AG09319 (cell line): ENCODE results near the gene ETNK1.

Experiments used
- DNase-seq: peaks from one replicate; pipeline ENCODE4 v3.0.0-alpha.2; 2010; ENCODE audit warnings: low read depth; ENCODE audit errors: extremely low read depth
- TF ChIP-seq, protein P1 (sequence below): IDR thresholded peaks from 2 replicates; pipeline ENCODE4 v1.5.1; 2011; ENCODE audit warnings: low read depth, mild to moderate bottlenecking, inconsistent platforms, low read length, moderate library complexity

The ETNK1 gene

DNA sequence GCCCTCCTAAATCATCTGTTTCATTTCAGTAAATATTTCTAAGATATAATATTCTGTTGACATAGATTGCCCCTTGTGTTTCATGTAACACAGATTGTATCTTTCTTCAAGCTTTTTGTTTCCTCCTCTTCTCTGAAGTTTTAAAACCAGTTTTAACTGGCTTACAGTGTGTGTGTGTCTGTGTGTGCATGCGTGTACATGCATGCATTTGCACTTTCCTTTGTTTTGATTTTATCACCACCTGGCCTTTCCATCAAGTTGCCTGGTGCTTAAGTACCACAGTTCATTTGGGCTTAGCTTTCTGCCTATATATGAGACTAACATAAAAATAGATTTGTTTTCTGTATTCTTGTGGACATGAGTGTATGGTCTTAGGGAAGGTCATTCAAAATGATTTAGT is 31.9 kb downstream of the ETNK1 start:
- no peak for DNase-seq
- TF ChIP-seq, protein P1, sequence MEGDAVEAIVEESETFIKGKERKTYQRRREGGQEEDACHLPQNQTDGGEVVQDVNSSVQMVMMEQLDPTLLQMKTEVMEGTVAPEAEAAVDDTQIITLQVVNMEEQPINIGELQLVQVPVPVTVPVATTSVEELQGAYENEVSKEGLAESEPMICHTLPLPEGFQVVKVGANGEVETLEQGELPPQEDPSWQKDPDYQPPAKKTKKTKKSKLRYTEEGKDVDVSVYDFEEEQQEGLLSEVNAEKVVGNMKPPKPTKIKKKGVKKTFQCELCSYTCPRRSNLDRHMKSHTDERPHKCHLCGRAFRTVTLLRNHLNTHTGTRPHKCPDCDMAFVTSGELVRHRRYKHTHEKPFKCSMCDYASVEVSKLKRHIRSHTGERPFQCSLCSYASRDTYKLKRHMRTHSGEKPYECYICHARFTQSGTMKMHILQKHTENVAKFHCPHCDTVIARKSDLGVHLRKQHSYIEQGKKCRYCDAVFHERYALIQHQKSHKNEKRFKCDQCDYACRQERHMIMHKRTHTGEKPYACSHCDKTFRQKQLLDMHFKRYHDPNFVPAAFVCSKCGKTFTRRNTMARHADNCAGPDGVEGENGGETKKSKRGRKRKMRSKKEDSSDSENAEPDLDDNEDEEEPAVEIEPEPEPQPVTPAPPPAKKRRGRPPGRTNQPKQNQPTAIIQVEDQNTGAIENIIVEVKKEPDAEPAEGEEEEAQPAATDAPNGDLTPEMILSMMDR: no peak

DNA sequence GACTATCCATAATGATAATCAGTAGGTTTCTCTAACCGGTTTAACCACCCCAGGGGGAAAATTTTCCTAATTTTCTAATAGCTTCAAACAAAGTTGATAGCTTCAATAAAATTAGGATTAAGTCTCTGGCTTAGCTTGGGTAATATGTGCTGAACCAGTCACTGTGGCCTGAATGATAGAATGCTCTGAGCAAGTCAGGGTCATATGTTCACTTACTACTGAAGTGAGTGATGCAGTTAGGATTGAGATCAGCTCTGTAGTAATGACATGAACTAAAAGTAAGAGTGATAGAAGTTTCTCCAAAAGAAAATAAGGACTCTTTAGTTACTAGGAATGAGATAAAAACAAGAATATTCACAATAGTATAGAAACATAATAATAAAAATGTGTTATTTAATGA is 32.6 kb downstream of the ETNK1 start:
- TF ChIP-seq, protein P1: no peak
- no peak for DNase-seq

DNA sequence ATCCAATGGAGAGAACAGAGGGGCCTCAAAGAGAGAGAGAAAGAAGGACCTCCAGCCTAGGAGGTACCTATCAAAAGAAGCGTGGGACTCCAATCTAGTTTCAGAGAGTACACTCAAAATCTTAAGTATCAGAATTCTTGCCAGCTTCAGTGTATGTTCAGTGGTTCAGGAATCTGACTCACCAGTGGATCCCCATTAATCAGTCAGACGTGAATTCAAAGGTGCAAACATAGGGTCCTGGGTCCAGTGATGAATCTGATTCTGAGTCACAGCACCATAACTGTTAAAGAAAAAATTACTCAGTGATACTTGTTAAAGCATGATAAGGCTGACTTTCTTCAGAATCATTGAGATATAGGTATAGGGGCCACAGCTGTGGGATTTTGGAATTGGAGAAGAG is 33.2 kb downstream of the ETNK1 start:
- DNase-seq: no peak
- TF ChIP-seq, protein P1: no peak

DNA sequence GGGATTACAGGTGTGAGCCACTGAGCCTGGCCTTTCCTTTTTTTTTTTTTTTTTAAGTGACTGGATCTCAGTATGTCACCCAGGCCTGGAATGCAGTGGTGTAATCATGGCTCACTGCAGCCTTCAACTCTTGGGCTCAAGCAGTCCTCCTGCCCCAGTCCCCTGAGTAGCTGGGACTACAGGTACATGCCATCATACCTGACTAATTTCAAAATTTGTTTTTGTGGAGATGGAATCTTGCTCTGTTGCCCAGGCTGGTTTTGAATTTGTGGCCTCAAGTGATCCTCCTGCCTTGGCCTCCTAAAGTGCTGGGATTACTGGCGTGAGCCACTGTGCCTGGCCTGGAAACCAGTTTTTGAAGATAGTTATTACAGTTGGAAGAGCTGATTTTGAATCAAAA is 37.4 kb downstream of the ETNK1 start:
- TF ChIP-seq, protein P1: no peak
- DNase-seq: no peak

DNA sequence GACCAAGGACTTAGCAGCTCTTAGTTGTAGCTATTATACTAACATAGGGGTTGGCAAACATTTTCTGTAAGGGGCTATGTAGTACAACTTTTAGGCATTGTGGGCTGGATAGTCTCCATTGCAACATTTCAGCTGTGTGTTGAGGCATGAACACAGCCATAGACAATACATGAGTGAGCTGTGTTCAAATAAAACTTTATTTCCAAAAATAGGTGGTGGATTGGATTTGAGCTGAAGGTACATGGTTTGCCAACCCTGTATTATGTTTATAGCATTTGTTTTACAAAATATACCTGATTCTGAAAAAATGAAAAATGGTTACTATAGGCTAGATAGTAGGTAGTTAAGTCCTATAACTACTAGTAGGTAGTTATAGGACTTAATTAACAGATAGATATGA is 40.5 kb downstream of the ETNK1 start:
- TF ChIP-seq, protein P1: no peak
- DNase-seq: no peak

DNA sequence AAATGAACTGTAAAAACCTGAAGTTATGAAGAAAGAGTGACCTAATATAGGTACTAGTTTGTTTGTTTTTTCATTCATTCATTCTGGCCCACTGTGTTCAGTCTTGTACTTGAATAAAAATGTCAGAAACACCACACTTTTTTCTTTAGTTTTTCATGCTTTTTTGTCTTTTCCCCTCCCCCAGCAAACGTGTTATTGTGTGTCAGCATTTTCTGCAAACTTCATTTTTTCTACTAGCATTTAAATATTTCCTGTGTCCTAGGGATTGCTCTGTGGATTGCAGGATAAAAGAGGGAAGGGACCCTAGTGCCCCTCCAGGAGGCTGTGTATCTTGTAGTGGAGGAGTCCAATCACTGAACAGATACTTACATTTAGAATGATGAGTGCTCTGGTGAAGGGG is 42.2 kb downstream of the ETNK1 start:
- TF ChIP-seq, protein P1: no peak
- DNase-seq: no peak

DNA sequence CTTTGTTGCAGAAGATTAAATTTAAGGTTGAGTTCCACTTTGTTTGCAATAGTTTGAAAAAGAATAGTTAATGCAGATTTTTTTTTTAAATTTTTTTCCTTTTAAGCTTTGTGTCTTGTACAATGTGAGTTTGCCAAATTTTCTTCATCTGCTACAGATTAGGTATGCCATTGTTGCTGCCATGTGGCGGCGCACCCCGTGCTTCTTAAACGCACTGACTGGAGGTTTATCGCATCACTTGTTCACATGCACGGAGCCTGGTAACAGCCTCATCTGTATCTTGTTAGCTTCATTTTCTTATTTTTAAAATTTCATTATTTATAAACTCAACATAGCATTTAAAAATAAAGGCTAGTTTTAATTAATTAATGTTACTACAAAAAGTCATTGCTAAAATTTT is 43.5 kb downstream of the ETNK1 start:
- no peak for DNase-seq
- TF ChIP-seq, protein P1: no peak
